Hepatocyte (in vitro differentiated cells): ENCODE results near the gene NUPR2.
"Not testable (repeated sequence)": the region's sequence is repeated elsewhere in the genome, so short reads cannot be mapped to it uniquely, and the experiment has no call there.

Source experiments
- EZH2 ChIP-seq: fragments of 200-600 bp; sonication (generic); IDR thresholded peaks from 2 replicates; pipeline ENCODE4 v1.6.1; 2016; ENCODE audit warnings: antibody characterized with exemption, mild to moderate bottlenecking, borderline replicate concordance
- TF ChIP-seq, protein P1 (sequence below): fragments of 200-600 bp; sonication (generic); IDR thresholded peaks from 2 replicates; pipeline ENCODE4 v1.5.1; 2016; ENCODE audit warnings: antibody characterized with exemption, mild to moderate bottlenecking; ENCODE audit not compliant: poor library complexity

GRCh38 chr7:56112244-56112643, 4.0 kb downstream of the NUPR2 start:
- TF ChIP-seq, protein P1, sequence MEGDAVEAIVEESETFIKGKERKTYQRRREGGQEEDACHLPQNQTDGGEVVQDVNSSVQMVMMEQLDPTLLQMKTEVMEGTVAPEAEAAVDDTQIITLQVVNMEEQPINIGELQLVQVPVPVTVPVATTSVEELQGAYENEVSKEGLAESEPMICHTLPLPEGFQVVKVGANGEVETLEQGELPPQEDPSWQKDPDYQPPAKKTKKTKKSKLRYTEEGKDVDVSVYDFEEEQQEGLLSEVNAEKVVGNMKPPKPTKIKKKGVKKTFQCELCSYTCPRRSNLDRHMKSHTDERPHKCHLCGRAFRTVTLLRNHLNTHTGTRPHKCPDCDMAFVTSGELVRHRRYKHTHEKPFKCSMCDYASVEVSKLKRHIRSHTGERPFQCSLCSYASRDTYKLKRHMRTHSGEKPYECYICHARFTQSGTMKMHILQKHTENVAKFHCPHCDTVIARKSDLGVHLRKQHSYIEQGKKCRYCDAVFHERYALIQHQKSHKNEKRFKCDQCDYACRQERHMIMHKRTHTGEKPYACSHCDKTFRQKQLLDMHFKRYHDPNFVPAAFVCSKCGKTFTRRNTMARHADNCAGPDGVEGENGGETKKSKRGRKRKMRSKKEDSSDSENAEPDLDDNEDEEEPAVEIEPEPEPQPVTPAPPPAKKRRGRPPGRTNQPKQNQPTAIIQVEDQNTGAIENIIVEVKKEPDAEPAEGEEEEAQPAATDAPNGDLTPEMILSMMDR = not testable (repeated sequence)
- not testable (repeated sequence) for TF ChIP-seq EZH2
